HCT116 (cell line): Measurements from ENCODE around the gene TBRG4.

Source experiments
- CTCF ChIP-seq, 3 experiments: fragments of 200-600 bp in 1 of 3; sonication (generic) in 1 of 3; IDR thresholded peaks in 2 of 3; conservative IDR thresholded peaks in 1 of 3; 2 replicates each; pipeline ENCODE4 v1.5.1; 2012 to 2017; ENCODE audit warnings: low read depth in 2 of 3, low read length in 2 of 3, antibody characterized with exemption in 1 of 3, borderline replicate concordance in 1 of 3, control low read depth in 1 of 3, mild to moderate bottlenecking in 1 of 3, mixed read lengths in 1 of 3, mixed run types in 1 of 3, moderate library complexity in 1 of 3; ENCODE audit not compliant: insufficient read depth in 1 of 3
- JUND ChIP-seq: IDR thresholded peaks from 2 replicates; pipeline ENCODE4 v1.6.1; 2012
- POLR2A ChIP-seq: IDR thresholded peaks from 2 replicates; pipeline ENCODE4 v1.7.0; 2011; ENCODE audit warnings: borderline replicate concordance; ENCODE audit not compliant: insufficient read depth, insufficient read length; ENCODE audit errors: extremely low read depth
- TCF7L2 ChIP-seq: IDR thresholded peaks from 2 replicates; pipeline ENCODE4 v1.7.0; 2011; ENCODE audit warnings: borderline replicate concordance, inconsistent platforms; ENCODE audit not compliant: insufficient read depth, insufficient read length; ENCODE audit errors: extremely low read depth

DNA sequence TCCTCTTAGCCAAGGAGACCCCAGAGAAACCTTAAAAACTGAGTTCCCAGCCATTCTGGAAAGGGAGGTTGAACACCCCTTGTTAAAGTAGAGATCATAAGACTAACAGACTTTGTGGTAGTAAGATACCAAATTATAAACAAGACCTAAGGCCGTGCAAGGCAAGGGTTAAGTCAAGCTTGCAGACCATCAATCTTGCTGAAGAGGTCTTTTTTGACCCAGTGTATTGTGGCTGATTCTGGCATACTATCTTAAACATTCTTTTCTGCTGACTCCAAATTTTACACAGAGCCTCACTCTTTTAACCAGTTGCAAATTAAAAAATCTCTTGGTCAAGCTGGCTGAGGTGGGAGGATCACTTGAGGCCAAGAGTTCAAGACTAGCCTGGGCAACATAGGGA is 1.2 kb upstream of the TBRG4 start:
- no peak for TF ChIP-seq JUND
- TF ChIP-seq CTCF (IDR thresholded peaks at IDR 0.05 in 2 of 3, conservative IDR thresholded peaks at IDR 0.05 in 1 of 3; ENCODE audit: borderline replicate concordance in 1 of 3, insufficient read depth in 1 of 3, low read depth in 2 of 3, low read length in 2 of 3), result no peak
- no peak for TF ChIP-seq TCF7L2
- no peak for TF ChIP-seq POLR2A
